Measurements from ENCODE around the gene PRR7. TPM values are rescaled to one million over a fixed set of nuclear protein-coding genes. Genes with fewer than 3 reads are reported as not detected.

Gene PRR7
- total and polyA plus RNA-seq, 2 experiments from 2014 or later = 7.6 to 9.7 TPM

GRCh38 chr5:177429248-177430040 is 17.2 kb upstream of the PRR7 start:
- DNase-seq (ENCODE audit: low spot score) (no peak), ATAC-seq (no peak)
- TF ChIP-seq EZH2phosphoT487 (IDR thresholded peaks at IDR 0.05; ENCODE audit: unreplicated experiment) (no peak), REST (IDR thresholded peaks at IDR 0.05; ENCODE audit: unreplicated experiment) (no peak), STAT1 (IDR thresholded peaks at IDR 0.05; ENCODE audit: unreplicated experiment) (no peak), ETS1 (IDR thresholded peaks at IDR 0.05) (no peak), CREB1 (CRISPR knock-in tag; IDR thresholded peaks at IDR 0.05; ENCODE audit: low read depth) (no peak), JUNB (IDR thresholded peaks at IDR 0.05; ENCODE audit: unreplicated experiment) (no peak), ZNF114 (CRISPR knock-in tag; IDR thresholded peaks at IDR 0.05) (no peak), NANOG (IDR thresholded peaks at IDR 0.05; ENCODE audit: borderline replicate concordance) (no peak), CTCF (conservative IDR thresholded peaks at IDR 0.05; ENCODE audit: low read depth in 2 of 2) (no peak), POLR2AphosphoS5 (IDR thresholded peaks at IDR 0.05; ENCODE audit: low read depth) (no peak), ZNF462 (CRISPR knock-in tag; IDR thresholded peaks at IDR 0.05) (no peak), ZNF331 (CRISPR knock-in tag; IDR thresholded peaks at IDR 0.05; ENCODE audit: low read depth) (no peak), EZH2 (IDR thresholded peaks at IDR 0.05; ENCODE audit: low read depth, unreplicated experiment) (no peak)
- no peak overlapping the region for H2AFZ ChIP-seq
- peaks cover 21% of the 10 kb centered on the region for H3K79me2 ChIP-seq (replicated peaks; ENCODE audit: insufficient read depth)
- H3K4me2 ChIP-seq = no peak overlapping the region
- H3K27me3 ChIP-seq (ENCODE audit: insufficient read depth) = no peaks in the 10 kb centered on the region
- Mint-ChIP-seq H3K27ac (peak overlapping the region; percentile 22; the same call in 1 of the 2 replicates), H3K4me1 (peaks cover 24% of the 10 kb centered on the region), H3K4me3 (peak overlapping the region; percentile 16; the same call in 1 of the 3 replicates), H3K36me3 (ENCODE audit: low read depth) (peaks cover 13% of the 10 kb centered on the region), H3K27me3 (ENCODE audit: insufficient read depth, low read depth, poor library complexity) (peaks cover 20% of the 10 kb centered on the region), H3K9me3 (no peaks in the 10 kb centered on the region; the same call in 2 of the 3 replicates)
- H3K36me3 ChIP-seq (ENCODE audit: insufficient read depth) = no peaks in the 10 kb centered on the region; the same call in 1 of the 2 replicates
- H3K9me2 ChIP-seq (ENCODE audit: insufficient read depth) = no peaks in the 10 kb centered on the region
- H3K4me1 ChIP-seq (ENCODE audit: insufficient read depth) = peaks cover 20% of the 10 kb centered on the region
- no peak overlapping the region for H3K4me3 ChIP-seq
- H3F3A ChIP-seq (replicated peaks; ENCODE audit: low read depth) = peaks cover 16% of the 10 kb centered on the region
- H4K20me1 ChIP-seq (replicated peaks; ENCODE audit: insufficient read depth) = peaks cover 13% of the 10 kb centered on the region
- H3K27ac ChIP-seq (ENCODE audit: low read depth) = no peak overlapping the region

Data from GM23338 (cell line).